ENCODE data around the gene FMC1.

FMC1 gene

GRCh38 chr7:139374246-139374645, 33.1 kb downstream of the FMC1 start:
- DNase-seq (ENCODE audit: low read depth), result no peak

- no peak for DNase-seq (ENCODE audit: low read depth)
These were observed 41.3 kb downstream of the FMC1 start for GRCh38 chr7:139382439-139382838.

DNA sequence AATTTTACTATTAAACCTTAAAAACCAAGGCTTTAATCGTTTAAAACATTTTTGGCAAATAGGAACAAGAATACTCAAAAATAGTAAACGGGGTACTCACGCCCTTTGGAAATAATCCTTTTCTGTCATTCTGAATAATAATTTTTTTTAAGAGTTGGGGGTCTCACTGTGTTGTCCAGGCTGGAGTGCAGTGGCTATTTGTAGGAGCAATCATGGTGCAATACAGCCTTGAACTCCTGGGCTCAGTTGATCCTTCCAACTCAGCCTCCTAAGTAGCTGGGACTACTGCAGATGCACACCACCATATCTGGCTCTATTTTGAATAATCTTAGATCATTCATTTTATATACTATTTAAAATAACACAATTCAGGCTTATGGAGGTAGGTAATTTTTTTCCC, 43.5 kb downstream of the FMC1 start:
- DNase-seq (ENCODE audit: low read depth), result no peak

DNA sequence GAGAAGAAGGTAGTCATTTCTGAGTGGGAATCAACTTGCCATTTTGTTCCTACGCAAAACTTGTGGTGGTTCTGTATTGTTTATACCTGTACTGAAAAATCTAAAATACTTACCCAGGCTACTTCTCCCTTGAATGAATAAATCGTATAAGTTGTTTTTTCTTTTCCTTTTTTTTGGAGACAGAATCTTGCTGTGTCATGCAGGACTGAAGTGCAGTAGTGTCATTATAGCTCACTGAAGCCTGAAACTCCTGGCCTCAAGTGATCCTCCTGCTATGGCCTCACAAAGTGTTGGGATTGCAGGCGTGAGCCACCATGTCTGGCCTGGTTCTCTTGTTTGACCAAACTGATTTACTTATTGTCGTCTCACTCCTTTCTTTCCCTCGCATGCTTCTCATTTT, 46.5 kb downstream of the FMC1 start:
- no peak for DNase-seq (ENCODE audit: low read depth)

DNA sequence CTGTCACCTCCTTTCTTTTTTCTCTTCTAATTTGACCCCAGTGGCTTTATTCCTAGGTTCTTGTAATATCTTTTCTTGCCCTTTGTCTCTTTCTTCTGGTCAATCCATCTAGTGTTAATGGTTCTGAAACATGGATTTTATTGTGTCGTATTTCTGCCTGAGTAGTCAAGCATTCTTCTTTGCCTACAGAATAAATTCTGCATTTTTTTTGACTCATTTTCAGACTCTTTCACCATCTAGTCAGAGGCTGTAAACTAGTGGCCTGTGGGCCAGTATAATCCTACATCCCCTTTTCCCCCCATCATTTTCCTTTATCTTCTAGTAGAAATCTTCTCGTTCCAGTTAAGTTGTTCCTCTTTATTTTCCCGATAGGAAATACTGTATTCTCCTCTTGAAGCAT, 48.0 kb downstream of the FMC1 start:
- DNase-seq (ENCODE audit: low read depth), result no peak

GRCh38 chr7:139389774-139390173, 48.6 kb downstream of the FMC1 start:
- no peak for DNase-seq (ENCODE audit: low read depth)

GRCh38 chr7:139393621-139394211, 52.6 kb downstream of the FMC1 start:
- no peak for DNase-seq (ENCODE audit: low read depth)

DNA sequence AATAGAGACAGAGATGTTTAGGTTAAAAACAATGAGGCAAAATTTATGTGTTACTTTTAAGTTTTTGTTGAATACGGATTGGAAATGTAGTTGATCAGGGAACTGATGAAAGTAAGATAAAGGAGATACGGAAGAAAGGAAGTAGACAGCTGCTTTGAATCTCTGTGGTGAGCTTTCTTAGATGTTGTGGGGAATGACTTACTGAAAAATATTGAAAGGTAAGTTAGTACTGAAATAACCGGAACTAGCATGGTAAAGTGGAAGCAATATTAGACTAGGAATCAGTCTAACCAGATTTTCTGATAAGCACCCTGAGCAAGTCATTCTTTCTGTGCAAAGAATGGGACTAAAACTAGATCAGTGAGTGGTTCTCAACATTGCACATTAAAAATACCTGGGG, 53.4 kb downstream of the FMC1 start:
- DNase-seq (ENCODE audit: low read depth), result no peak

Data from activated T-helper 9 cell treated with anti-CD3 and anti-CD28 coated beads, Interleukin-2, amount 50 U/mL, for 16 hours (primary cell).